RWPE2 (cell line): Measurements from ENCODE around the gene ZNF81.
"Not testable (repeated sequence)": the region's sequence is repeated elsewhere in the genome, so short reads cannot be mapped to it uniquely, and the experiment has no call there.

Experiments
- ATAC-seq: fragments of 200-7000 bp; cut with Tn5 transposase; 3 replicates; pipeline ENCODE4 v1.9.1; 2021; ENCODE audit warnings: low read depth
- DNase-seq: peaks from one replicate; pipeline ENCODE4 v3.0.0-alpha.2; 2020; ENCODE audit warnings: low spot score
- H3K27ac ChIP-seq: fragments of 450-650 bp; 2 replicates; pipeline ENCODE4 v1.5.1; 2017; ENCODE audit warnings: mild to moderate bottlenecking; ENCODE audit not compliant: poor library complexity, severe bottlenecking
- H3K27me3 ChIP-seq: fragments of 250-450 bp; sonication (Bioruptor Pico); 2 replicates; pipeline ENCODE4 v1.5.1; 2021; ENCODE audit warnings: mild to moderate bottlenecking, moderate library complexity; ENCODE audit not compliant: insufficient read depth, poor library complexity, severe bottlenecking
- H3K36me3 ChIP-seq: fragments of 250-450 bp; sonication (Bioruptor Pico); 2 replicates; pipeline ENCODE4 v1.5.1; 2020; ENCODE audit warnings: low read depth, mild to moderate bottlenecking, moderate library complexity
- H3K4me1 ChIP-seq: fragments of 250-450 bp; sonication (Bioruptor Pico); 2 replicates; pipeline ENCODE4 v1.5.1; 2021; ENCODE audit warnings: mild to moderate bottlenecking, moderate library complexity; ENCODE audit not compliant: insufficient read depth, poor library complexity, severe bottlenecking
- H3K4me3 ChIP-seq: fragments of 250-450 bp; sonication (Bioruptor Pico); 2 replicates; pipeline ENCODE4 v1.5.1; 2021; ENCODE audit warnings: mild to moderate bottlenecking, moderate library complexity; ENCODE audit not compliant: severe bottlenecking
- H3K9me3 ChIP-seq: fragments of 250-450 bp; sonication (Bioruptor Pico); 2 replicates; pipeline ENCODE4 v1.5.1; 2021; ENCODE audit warnings: mild to moderate bottlenecking, moderate library complexity; ENCODE audit not compliant: severe bottlenecking
- TF ChIP-seq, protein P1 (sequence below): fragments of 450-650 bp; IDR thresholded peaks from one replicate; pipeline ENCODE4 v1.5.1; 2017; ENCODE audit warnings: mild to moderate bottlenecking, moderate library complexity; ENCODE audit not compliant: poor library complexity, severe bottlenecking

The ZNF81 gene

GRCh38 chrX:47940448-47940847 is 103.7 kb downstream of the ZNF81 start:
- H3K27ac ChIP-seq = no peak overlapping the region
- no peaks in the 10 kb centered on the region for H3K36me3 ChIP-seq
- H3K27me3 ChIP-seq = no peaks in the 10 kb centered on the region
- H3K4me1 ChIP-seq = no peaks in the 10 kb centered on the region
- no peak overlapping the region for H3K4me3 ChIP-seq
- no peak for DNase-seq
- ATAC-seq = no peak
- H3K9me3 ChIP-seq = no peaks in the 10 kb centered on the region
- TF ChIP-seq, protein P1, sequence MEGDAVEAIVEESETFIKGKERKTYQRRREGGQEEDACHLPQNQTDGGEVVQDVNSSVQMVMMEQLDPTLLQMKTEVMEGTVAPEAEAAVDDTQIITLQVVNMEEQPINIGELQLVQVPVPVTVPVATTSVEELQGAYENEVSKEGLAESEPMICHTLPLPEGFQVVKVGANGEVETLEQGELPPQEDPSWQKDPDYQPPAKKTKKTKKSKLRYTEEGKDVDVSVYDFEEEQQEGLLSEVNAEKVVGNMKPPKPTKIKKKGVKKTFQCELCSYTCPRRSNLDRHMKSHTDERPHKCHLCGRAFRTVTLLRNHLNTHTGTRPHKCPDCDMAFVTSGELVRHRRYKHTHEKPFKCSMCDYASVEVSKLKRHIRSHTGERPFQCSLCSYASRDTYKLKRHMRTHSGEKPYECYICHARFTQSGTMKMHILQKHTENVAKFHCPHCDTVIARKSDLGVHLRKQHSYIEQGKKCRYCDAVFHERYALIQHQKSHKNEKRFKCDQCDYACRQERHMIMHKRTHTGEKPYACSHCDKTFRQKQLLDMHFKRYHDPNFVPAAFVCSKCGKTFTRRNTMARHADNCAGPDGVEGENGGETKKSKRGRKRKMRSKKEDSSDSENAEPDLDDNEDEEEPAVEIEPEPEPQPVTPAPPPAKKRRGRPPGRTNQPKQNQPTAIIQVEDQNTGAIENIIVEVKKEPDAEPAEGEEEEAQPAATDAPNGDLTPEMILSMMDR = no peak

GRCh38 chrX:47941423-47941822 is 104.7 kb downstream of the ZNF81 start:
- no peak overlapping the region for H3K4me3 ChIP-seq
- TF ChIP-seq, protein P1 = no peak
- H3K27ac ChIP-seq = no peak overlapping the region
- H3K9me3 ChIP-seq = no peaks in the 10 kb centered on the region
- no peaks in the 10 kb centered on the region for H3K36me3 ChIP-seq
- DNase-seq = no peak
- ATAC-seq = no peak
- no peaks in the 10 kb centered on the region for H3K27me3 ChIP-seq
- no peaks in the 10 kb centered on the region for H3K4me1 ChIP-seq

GRCh38 chrX:47955295-47955694 is 118.6 kb downstream of the ZNF81 start:
- not testable (repeated sequence) for H3K4me3 ChIP-seq, H3K36me3 ChIP-seq, H3K27ac ChIP-seq, DNase-seq, H3K4me1 ChIP-seq, H3K27me3 ChIP-seq, H3K9me3 ChIP-seq, ATAC-seq

- Histone ChIP-seq H3K4me3 (no peak overlapping the region), H3K4me1 (no peaks in the 10 kb centered on the region), H3K27ac (no peak overlapping the region), H3K36me3 (no peaks in the 10 kb centered on the region), H3K27me3 (no peaks in the 10 kb centered on the region), H3K9me3 (no peaks in the 10 kb centered on the region)
- DNase-seq = no peak
- no peak for ATAC-seq
- TF ChIP-seq, protein P1 = no peak
These were observed 119.3 kb downstream of the ZNF81 start for GRCh38 chrX:47956016-47956415.

GRCh38 chrX:47958206-47958605 is 121.5 kb downstream of the ZNF81 start:
- not testable (repeated sequence) for H3K27me3 ChIP-seq, H3K27ac ChIP-seq, H3K4me1 ChIP-seq, H3K9me3 ChIP-seq, DNase-seq, H3K36me3 ChIP-seq, ATAC-seq, H3K4me3 ChIP-seq

GRCh38 chrX:47958761-47959342 is 122.2 kb downstream of the ZNF81 start:
- ATAC-seq (no peak), DNase-seq (no peak)
- H3K27me3 ChIP-seq = no peaks in the 10 kb centered on the region
- H3K4me3 ChIP-seq = no peak overlapping the region
- no peaks in the 10 kb centered on the region for H3K36me3 ChIP-seq
- no peaks in the 10 kb centered on the region for H3K4me1 ChIP-seq
- H3K27ac ChIP-seq = no peak overlapping the region
- H3K9me3 ChIP-seq = no peaks in the 10 kb centered on the region
- TF ChIP-seq, protein P1 = no peak
